Adrenal gland (tissue), 5 donors: Measurements from ENCODE around the gene ZBTB46.

ENCODE experiments used
- CTCF ChIP-seq, 6 experiments: fragments of 450-650 bp in 4 of 6; fragments of 200-600 bp in 2 of 6; sonication (generic) in 1 of 6; IDR thresholded peaks; 1 replicate in 5 of 6; 2 replicates in 1 of 6; pipeline versions ENCODE4 v1.5.1 to v1.8.0; 2016 to 2021; ENCODE audit warnings: antibody characterized with exemption in 6 of 6, mild to moderate bottlenecking in 2 of 6, moderate library complexity in 1 of 6
- POLR2A ChIP-seq, 2 donors: fragments of 450-650 bp; IDR thresholded peaks; one replicate each; pipeline ENCODE4 v1.6.1; 2017; ENCODE audit warnings: antibody characterized with exemption in 2 of 2, mild to moderate bottlenecking in 2 of 2, moderate library complexity in 1 of 2
- donor health status: DM: no; HTN: no; CAD: no.

GRCh38 chr20:63795178-63795830 lies 35.8 kb downstream of the ZBTB46 start:
- TF ChIP-seq CTCF (IDR thresholded peaks at IDR 0.05) (no peak), POLR2A (IDR thresholded peaks at IDR 0.05) (no peak)
